Measurements from ENCODE around the gene TBKBP1. TPM values are rescaled to one million over a fixed set of nuclear protein-coding genes. Genes with fewer than 3 reads are reported as not detected.
A peak's percentile ranks its signal among the peaks of the same experiment; 100 is the strongest.

TBKBP1 gene
- total and polyA plus RNA-seq, 9 of the 15 experiments (the other 6 are each of a cell fraction or from before 2014, with no cell fraction given), result 0.03 to 15.6 (median 6.8) TPM

GRCh38 chr17:47716375-47716774, 22.4 kb downstream of the TBKBP1 start (continued):
- TF ChIP-seq TRIM25 (IDR thresholded peaks at IDR 0.05; ENCODE audit: borderline replicate concordance) (no peak), NR2F6 (CRISPR knock-in tag; IDR thresholded peaks at IDR 0.05) (no peak), MLLT1 (IDR thresholded peaks at IDR 0.05) (no peak), ZNF324 (CRISPR knock-in tag; IDR thresholded peaks at IDR 0.05) (no peak), RFX7 (CRISPR knock-in tag; IDR thresholded peaks at IDR 0.05) (no peak)

- in situ Hi-C loops (cut with MboI), result no loop called here
- TF ChIP-seq VEZF1 (CRISPR knock-in tag; IDR thresholded peaks at IDR 0.05) (peak; percentile 10; the same call in 1 of the 2 replicates), LARP7 (IDR thresholded peaks at IDR 0.05) (no peak), TGIF2 (CRISPR knock-in tag; IDR thresholded peaks at IDR 0.05) (no peak), PRDM10 (IDR thresholded peaks at IDR 0.05; ENCODE audit: partially characterized antibody) (peak; percentile 27), RHOXF2B (CRISPR knock-in tag; conservative IDR thresholded peaks at IDR 0.05) (no peak)
Measured at GRCh38 chr17:47717261-47717697, 23.3 kb downstream of the TBKBP1 start.

More at GRCh38 chr17:47717261-47717697, 23.3 kb downstream of the TBKBP1 start:
- H3K4me2 ChIP-seq (ENCODE audit: insufficient read depth, low read length), result no peak overlapping the region
- no peak overlapping the region for H3K9ac ChIP-seq (ENCODE audit: insufficient read depth in 1 of 2, low read depth in 2 of 2, low read length in 2 of 2)
- intact Hi-C loops (cut with micrococcal nuclease), result no loop called here
- H3K27me3 ChIP-seq (ENCODE audit: control insufficient read depth in 2 of 2, insufficient read depth in 2 of 2, low read length in 2 of 2), result peaks cover 22 to 79% of the 10 kb centered on the region in 2 experiments; a peak in 4 of 5 replicates
- no peaks in the 10 kb centered on the region for H3K9me1 ChIP-seq (ENCODE audit: control insufficient read depth, insufficient read depth, low read length)
- FAIRE-seq, result peak; percentile 48
- H3K4me1 ChIP-seq (replicated peaks in 1 of 2; ENCODE audit: control insufficient read depth in 2 of 2, insufficient read depth in 2 of 2, low read length in 2 of 2), result peaks cover 25 to 43% of the 10 kb centered on the region in 2 experiments
- no peaks in the 10 kb centered on the region for H3K36me3 ChIP-seq (ENCODE audit: control insufficient read depth, insufficient read depth, low read length)
- WGBS (ENCODE audit: insufficient coverage, low coverage, missing lambda C conversion rate), result 15% methylated on average over 1 of the region's 2 CpGs
- peaks cover 3% of the 10 kb centered on the region for H4K20me1 ChIP-seq (replicated peaks; ENCODE audit: control insufficient read depth, insufficient read depth, low read length)
- POLR2A ChIA-PET, result interaction anchor here (1.0 kb wide), 1 partner anchor 10 kb away, joined by 5 read pairs; no protein-coding TSS in a partner anchor
- H2AFZ ChIP-seq (ENCODE audit: low read depth, low read length), result no peak overlapping the region
- no peaks in the 10 kb centered on the region for H3K79me2 ChIP-seq (ENCODE audit: control insufficient read depth, insufficient read depth, low read length)
- no peak overlapping the region for H3K27ac ChIP-seq (ENCODE audit: extremely low read depth, low read depth, low read length)
- BruUV-seq (replicated peaks), result no TSS peak
- ATAC-seq, result peak; percentile 50
- peak; percentile 34 to 69 (median 51) for DNase-seq (ENCODE audit: extremely low read depth in 1 of 4, low spot score in 3 of 4)
- no peaks in the 10 kb centered on the region for H3K9me3 ChIP-seq (replicated peaks; ENCODE audit: control insufficient read depth, insufficient read depth, low read depth, low read length)
- no peak overlapping the region for H3K4me3 ChIP-seq
- CTCF ChIA-PET (ENCODE audit: low intra/inter-chr PET ratio), result no interaction called here
